Measurements from ENCODE around the gene ADARB2.

DNA sequence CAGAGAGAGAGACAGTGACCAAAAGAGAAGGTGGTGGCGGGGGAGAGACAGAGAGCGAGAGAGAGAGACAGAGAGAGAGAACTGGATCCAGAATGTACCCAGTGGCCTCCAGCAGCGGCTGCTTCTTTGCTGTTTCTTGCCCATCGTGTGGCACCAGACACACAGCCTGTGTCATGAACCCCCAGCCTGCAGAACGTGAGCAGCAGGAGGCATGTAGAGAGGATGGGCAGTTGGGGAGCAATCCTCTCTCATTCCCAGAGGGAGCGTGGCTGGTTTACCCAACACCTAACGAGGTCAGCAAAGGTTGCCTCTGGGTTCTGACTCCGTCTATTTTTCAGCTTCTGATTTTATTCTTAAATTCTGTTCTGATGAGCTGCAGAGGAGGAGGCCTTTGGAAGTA is 168.1 kb downstream of the ADARB2 start:
- TF ChIP-seq, protein P1, sequence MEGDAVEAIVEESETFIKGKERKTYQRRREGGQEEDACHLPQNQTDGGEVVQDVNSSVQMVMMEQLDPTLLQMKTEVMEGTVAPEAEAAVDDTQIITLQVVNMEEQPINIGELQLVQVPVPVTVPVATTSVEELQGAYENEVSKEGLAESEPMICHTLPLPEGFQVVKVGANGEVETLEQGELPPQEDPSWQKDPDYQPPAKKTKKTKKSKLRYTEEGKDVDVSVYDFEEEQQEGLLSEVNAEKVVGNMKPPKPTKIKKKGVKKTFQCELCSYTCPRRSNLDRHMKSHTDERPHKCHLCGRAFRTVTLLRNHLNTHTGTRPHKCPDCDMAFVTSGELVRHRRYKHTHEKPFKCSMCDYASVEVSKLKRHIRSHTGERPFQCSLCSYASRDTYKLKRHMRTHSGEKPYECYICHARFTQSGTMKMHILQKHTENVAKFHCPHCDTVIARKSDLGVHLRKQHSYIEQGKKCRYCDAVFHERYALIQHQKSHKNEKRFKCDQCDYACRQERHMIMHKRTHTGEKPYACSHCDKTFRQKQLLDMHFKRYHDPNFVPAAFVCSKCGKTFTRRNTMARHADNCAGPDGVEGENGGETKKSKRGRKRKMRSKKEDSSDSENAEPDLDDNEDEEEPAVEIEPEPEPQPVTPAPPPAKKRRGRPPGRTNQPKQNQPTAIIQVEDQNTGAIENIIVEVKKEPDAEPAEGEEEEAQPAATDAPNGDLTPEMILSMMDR (IDR thresholded peaks at IDR 0.05): no peak
- TF ChIP-seq, protein P2, sequence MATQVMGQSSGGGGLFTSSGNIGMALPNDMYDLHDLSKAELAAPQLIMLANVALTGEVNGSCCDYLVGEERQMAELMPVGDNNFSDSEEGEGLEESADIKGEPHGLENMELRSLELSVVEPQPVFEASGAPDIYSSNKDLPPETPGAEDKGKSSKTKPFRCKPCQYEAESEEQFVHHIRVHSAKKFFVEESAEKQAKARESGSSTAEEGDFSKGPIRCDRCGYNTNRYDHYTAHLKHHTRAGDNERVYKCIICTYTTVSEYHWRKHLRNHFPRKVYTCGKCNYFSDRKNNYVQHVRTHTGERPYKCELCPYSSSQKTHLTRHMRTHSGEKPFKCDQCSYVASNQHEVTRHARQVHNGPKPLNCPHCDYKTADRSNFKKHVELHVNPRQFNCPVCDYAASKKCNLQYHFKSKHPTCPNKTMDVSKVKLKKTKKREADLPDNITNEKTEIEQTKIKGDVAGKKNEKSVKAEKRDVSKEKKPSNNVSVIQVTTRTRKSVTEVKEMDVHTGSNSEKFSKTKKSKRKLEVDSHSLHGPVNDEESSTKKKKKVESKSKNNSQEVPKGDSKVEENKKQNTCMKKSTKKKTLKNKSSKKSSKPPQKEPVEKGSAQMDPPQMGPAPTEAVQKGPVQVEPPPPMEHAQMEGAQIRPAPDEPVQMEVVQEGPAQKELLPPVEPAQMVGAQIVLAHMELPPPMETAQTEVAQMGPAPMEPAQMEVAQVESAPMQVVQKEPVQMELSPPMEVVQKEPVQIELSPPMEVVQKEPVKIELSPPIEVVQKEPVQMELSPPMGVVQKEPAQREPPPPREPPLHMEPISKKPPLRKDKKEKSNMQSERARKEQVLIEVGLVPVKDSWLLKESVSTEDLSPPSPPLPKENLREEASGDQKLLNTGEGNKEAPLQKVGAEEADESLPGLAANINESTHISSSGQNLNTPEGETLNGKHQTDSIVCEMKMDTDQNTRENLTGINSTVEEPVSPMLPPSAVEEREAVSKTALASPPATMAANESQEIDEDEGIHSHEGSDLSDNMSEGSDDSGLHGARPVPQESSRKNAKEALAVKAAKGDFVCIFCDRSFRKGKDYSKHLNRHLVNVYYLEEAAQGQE (IDR thresholded peaks at IDR 0.05; ENCODE audit: low read depth, low read length): no peak
- TF ChIP-seq NRF1 (IDR thresholded peaks at IDR 0.05; ENCODE audit: low read depth, low read length): no peak
- TF ChIP-seq EZH2phosphoT487 (IDR thresholded peaks at IDR 0.05; ENCODE audit: borderline replicate concordance, low read depth): no peak
- no peak for TF ChIP-seq TCF12 (IDR thresholded peaks at IDR 0.05)
- TF ChIP-seq MXI1 (IDR thresholded peaks at IDR 0.05; ENCODE audit: low read depth, low read length): no peak
- no peak for TF ChIP-seq FOXJ3 (CRISPR knock-in tag; IDR thresholded peaks at IDR 0.05)
- no peak for TF ChIP-seq SMC3 (IDR thresholded peaks at IDR 0.05; ENCODE audit: low read depth, low read length)
- TF ChIP-seq, protein P3, sequence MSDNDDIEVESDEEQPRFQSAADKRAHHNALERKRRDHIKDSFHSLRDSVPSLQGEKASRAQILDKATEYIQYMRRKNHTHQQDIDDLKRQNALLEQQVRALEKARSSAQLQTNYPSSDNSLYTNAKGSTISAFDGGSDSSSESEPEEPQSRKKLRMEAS (IDR thresholded peaks at IDR 0.05; ENCODE audit: low read depth): no peak
